ENCODE data around the gene ACTC1. TPM values are rescaled to one million over a fixed set of nuclear protein-coding genes. Genes with fewer than 3 reads are reported as not detected.
"Not testable (repeated sequence)": the region's sequence is repeated elsewhere in the genome, so short reads cannot be mapped to it uniquely, and the experiment has no call there.

ACTC1 gene
- total and polyA plus RNA-seq, 2 experiments from 2014 or later: 26.2 to 35.9 TPM

DNA sequence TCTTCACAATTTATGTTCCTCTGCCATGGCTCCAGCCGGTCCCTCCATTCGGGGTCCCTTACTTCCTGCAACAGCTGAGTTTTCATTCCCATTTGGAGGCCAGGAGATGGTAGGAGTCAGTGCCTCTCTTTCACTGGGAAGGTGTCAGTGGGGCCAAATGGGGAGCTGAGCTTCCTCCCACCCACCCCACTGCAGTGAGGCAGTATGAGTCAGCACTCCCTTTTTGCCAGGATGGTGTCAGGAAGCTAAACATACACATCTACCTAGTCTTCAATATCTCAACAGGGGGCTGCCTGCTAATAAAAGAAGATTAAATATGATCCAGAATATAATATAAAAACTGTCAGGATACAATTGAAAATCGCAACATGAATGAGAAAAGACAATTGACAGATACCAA lies 12.7 kb upstream of the ACTC1 start:
- DNase-seq (ENCODE audit: low spot score) (no peak), ATAC-seq (no peak)
- H3K27me3 ChIP-seq (ENCODE audit: insufficient read depth): no peaks in the 10 kb centered on the region
- Mint-ChIP-seq H3K27me3 (ENCODE audit: insufficient read depth, low read depth, poor library complexity) (peaks cover 3% of the 10 kb centered on the region), H3K4me1 (no peaks in the 10 kb centered on the region), H3K36me3 (ENCODE audit: low read depth) (peaks cover 8% of the 10 kb centered on the region; the same call in 1 of the 3 replicates), H3K9me3 (peaks cover 10% of the 10 kb centered on the region), H3K27ac (no peak overlapping the region), H3K4me3 (no peak overlapping the region)
- H3K79me2 ChIP-seq (replicated peaks; ENCODE audit: insufficient read depth): no peaks in the 10 kb centered on the region
- H3K4me3 ChIP-seq: no peak overlapping the region
- H3K4me1 ChIP-seq (ENCODE audit: insufficient read depth): no peaks in the 10 kb centered on the region
- no peaks in the 10 kb centered on the region for H3K9me2 ChIP-seq (ENCODE audit: insufficient read depth)
- H3K27ac ChIP-seq (ENCODE audit: low read depth): no peak overlapping the region
- no peak overlapping the region for H3K4me2 ChIP-seq
- H4K20me1 ChIP-seq (replicated peaks; ENCODE audit: insufficient read depth): no peaks in the 10 kb centered on the region
- no peaks in the 10 kb centered on the region for H3K36me3 ChIP-seq (ENCODE audit: insufficient read depth)
- H2AFZ ChIP-seq: no peak overlapping the region
- TF ChIP-seq, protein P1, sequence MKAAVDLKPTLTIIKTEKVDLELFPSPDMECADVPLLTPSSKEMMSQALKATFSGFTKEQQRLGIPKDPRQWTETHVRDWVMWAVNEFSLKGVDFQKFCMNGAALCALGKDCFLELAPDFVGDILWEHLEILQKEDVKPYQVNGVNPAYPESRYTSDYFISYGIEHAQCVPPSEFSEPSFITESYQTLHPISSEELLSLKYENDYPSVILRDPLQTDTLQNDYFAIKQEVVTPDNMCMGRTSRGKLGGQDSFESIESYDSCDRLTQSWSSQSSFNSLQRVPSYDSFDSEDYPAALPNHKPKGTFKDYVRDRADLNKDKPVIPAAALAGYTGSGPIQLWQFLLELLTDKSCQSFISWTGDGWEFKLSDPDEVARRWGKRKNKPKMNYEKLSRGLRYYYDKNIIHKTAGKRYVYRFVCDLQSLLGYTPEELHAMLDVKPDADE (IDR thresholded peaks at IDR 0.05): no peak
- no peak for TF ChIP-seq ZNF114 (CRISPR knock-in tag; IDR thresholded peaks at IDR 0.05)
- H3F3A ChIP-seq (replicated peaks; ENCODE audit: low read depth): no peaks in the 10 kb centered on the region

DNA sequence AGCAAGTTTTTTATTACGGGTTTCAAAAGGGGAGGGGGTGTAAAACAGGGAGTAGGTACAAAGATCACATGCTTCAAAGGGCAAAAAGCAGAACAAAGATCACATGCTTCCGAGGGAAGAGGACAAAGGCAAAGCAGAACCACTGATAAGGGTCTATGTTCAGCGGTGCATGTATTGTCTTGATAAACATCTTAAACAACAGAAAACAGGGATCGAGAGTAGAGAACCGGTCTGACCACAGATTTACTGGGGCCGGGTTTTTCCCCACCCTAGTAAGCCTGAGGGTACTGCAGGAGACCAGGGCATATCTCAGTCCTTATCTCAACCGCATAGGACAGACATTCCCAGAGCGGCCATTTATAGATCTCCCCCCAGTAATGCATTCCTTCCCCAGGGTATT lies 11.9 kb upstream of the ACTC1 start:
- H3K4me2 ChIP-seq: not testable (repeated sequence)

DNA sequence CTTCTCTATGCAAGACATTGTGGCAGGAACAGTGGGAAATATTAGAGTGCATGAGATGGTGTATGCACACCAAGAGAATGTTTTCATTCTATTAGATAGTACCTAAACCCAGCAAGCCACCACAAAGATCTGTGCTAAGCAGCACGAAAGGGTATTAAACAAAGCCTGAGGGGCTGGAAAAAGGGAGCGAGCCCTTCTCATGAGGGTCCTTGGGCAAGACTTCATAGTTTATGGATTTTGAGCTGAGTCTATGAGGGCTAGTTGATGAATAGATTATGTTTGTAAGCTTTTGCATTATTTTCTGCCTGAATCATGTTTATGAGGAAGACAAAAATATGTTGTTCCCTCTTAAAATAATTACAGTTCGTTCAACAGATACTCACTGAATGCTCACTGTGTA lies 9.4 kb upstream of the ACTC1 start:
- peaks cover 2% of the 10 kb centered on the region for H3K27me3 Mint-ChIP-seq (ENCODE audit: insufficient read depth, low read depth, poor library complexity)
- Histone ChIP-seq H3K9me2 (ENCODE audit: insufficient read depth) (0 out of 2 replicates have a peak, but pooled peaks cover 4% of the 10 kb centered on the region), H3K27me3 (ENCODE audit: insufficient read depth) (no peaks in the 10 kb centered on the region), H3F3A (replicated peaks; ENCODE audit: low read depth) (no peaks in the 10 kb centered on the region), H3K36me3 (ENCODE audit: insufficient read depth) (no peaks in the 10 kb centered on the region), H3K27ac (ENCODE audit: low read depth) (no peak overlapping the region), H3K4me3 (no peak overlapping the region), H3K4me1 (ENCODE audit: insufficient read depth) (peaks cover 9% of the 10 kb centered on the region; the same call in 1 of the 2 replicates), H4K20me1 (replicated peaks; ENCODE audit: insufficient read depth) (no peaks in the 10 kb centered on the region), H3K79me2 (replicated peaks; ENCODE audit: insufficient read depth) (no peaks in the 10 kb centered on the region), H3K4me2 (no peak overlapping the region), H2AFZ (no peak overlapping the region)
- DNase-seq (ENCODE audit: low spot score): no peak
- peaks cover 10% of the 10 kb centered on the region for H3K9me3 Mint-ChIP-seq
- ATAC-seq: no peak
- H3K27ac Mint-ChIP-seq: no peak overlapping the region
- no peak overlapping the region for H3K4me3 Mint-ChIP-seq
- H3K4me1 Mint-ChIP-seq: peaks cover 6% of the 10 kb centered on the region
- H3K36me3 Mint-ChIP-seq (ENCODE audit: low read depth): peaks cover 8% of the 10 kb centered on the region; the same call in 1 of the 3 replicates
- TF ChIP-seq, protein P1 (IDR thresholded peaks at IDR 0.05): no peak
- TF ChIP-seq, protein P2, sequence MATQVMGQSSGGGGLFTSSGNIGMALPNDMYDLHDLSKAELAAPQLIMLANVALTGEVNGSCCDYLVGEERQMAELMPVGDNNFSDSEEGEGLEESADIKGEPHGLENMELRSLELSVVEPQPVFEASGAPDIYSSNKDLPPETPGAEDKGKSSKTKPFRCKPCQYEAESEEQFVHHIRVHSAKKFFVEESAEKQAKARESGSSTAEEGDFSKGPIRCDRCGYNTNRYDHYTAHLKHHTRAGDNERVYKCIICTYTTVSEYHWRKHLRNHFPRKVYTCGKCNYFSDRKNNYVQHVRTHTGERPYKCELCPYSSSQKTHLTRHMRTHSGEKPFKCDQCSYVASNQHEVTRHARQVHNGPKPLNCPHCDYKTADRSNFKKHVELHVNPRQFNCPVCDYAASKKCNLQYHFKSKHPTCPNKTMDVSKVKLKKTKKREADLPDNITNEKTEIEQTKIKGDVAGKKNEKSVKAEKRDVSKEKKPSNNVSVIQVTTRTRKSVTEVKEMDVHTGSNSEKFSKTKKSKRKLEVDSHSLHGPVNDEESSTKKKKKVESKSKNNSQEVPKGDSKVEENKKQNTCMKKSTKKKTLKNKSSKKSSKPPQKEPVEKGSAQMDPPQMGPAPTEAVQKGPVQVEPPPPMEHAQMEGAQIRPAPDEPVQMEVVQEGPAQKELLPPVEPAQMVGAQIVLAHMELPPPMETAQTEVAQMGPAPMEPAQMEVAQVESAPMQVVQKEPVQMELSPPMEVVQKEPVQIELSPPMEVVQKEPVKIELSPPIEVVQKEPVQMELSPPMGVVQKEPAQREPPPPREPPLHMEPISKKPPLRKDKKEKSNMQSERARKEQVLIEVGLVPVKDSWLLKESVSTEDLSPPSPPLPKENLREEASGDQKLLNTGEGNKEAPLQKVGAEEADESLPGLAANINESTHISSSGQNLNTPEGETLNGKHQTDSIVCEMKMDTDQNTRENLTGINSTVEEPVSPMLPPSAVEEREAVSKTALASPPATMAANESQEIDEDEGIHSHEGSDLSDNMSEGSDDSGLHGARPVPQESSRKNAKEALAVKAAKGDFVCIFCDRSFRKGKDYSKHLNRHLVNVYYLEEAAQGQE (IDR thresholded peaks at IDR 0.05; ENCODE audit: unreplicated experiment): no peak
- TF ChIP-seq JUNB (IDR thresholded peaks at IDR 0.05; ENCODE audit: unreplicated experiment): no peak
- TF ChIP-seq EZH2phosphoT487 (IDR thresholded peaks at IDR 0.05; ENCODE audit: unreplicated experiment): no peak
- no peak for TF ChIP-seq POLR2AphosphoS5 (IDR thresholded peaks at IDR 0.05; ENCODE audit: low read depth)
- TF ChIP-seq STAT1 (IDR thresholded peaks at IDR 0.05; ENCODE audit: unreplicated experiment): no peak
- no peak for TF ChIP-seq EZH2 (IDR thresholded peaks at IDR 0.05; ENCODE audit: low read depth, unreplicated experiment)
- no peak for TF ChIP-seq CREB1 (CRISPR knock-in tag; IDR thresholded peaks at IDR 0.05; ENCODE audit: low read depth)
- no peak for TF ChIP-seq ZNF114 (CRISPR knock-in tag; IDR thresholded peaks at IDR 0.05)
- TF ChIP-seq, protein P3, sequence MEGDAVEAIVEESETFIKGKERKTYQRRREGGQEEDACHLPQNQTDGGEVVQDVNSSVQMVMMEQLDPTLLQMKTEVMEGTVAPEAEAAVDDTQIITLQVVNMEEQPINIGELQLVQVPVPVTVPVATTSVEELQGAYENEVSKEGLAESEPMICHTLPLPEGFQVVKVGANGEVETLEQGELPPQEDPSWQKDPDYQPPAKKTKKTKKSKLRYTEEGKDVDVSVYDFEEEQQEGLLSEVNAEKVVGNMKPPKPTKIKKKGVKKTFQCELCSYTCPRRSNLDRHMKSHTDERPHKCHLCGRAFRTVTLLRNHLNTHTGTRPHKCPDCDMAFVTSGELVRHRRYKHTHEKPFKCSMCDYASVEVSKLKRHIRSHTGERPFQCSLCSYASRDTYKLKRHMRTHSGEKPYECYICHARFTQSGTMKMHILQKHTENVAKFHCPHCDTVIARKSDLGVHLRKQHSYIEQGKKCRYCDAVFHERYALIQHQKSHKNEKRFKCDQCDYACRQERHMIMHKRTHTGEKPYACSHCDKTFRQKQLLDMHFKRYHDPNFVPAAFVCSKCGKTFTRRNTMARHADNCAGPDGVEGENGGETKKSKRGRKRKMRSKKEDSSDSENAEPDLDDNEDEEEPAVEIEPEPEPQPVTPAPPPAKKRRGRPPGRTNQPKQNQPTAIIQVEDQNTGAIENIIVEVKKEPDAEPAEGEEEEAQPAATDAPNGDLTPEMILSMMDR (conservative IDR thresholded peaks at IDR 0.05; ENCODE audit: low read depth in 2 of 2): no peak

More for the DNA sequence above, 11.9 kb upstream of the ACTC1 start:
- not testable (repeated sequence) for H3K4me1 ChIP-seq (ENCODE audit: insufficient read depth); H3K27ac Mint-ChIP-seq; H4K20me1 ChIP-seq (replicated peaks; ENCODE audit: insufficient read depth); H2AFZ ChIP-seq; H3K36me3 Mint-ChIP-seq (ENCODE audit: low read depth); ATAC-seq; H3K4me3 Mint-ChIP-seq; H3K4me1 Mint-ChIP-seq; H3K36me3 ChIP-seq (ENCODE audit: insufficient read depth); H3K9me2 ChIP-seq (ENCODE audit: insufficient read depth); H3K9me3 Mint-ChIP-seq; H3K27me3 ChIP-seq (ENCODE audit: insufficient read depth); H3K79me2 ChIP-seq (replicated peaks; ENCODE audit: insufficient read depth); DNase-seq (ENCODE audit: low spot score); H3F3A ChIP-seq (replicated peaks; ENCODE audit: low read depth); H3K27ac ChIP-seq (ENCODE audit: low read depth); H3K4me3 ChIP-seq; H3K27me3 Mint-ChIP-seq (ENCODE audit: insufficient read depth, low read depth, poor library complexity)
